Upper lobe of left lung (tissue), 4 donors: Measurements from ENCODE around the gene INAFM1.

Source experiments
- POLR2A ChIP-seq, 4 donors: fragments of 450-650 bp; IDR thresholded peaks; one replicate each; pipeline ENCODE4 v1.5.1; 2016 to 2017; ENCODE audit warnings: antibody characterized with exemption in 4 of 4, mild to moderate bottlenecking in 2 of 4
- POLR2AphosphoS5 ChIP-seq, 2 donors: sonication (generic); formaldehyde crosslinking; IDR thresholded peaks; one replicate each; pipeline ENCODE4 v1.5.1; 2017; ENCODE audit warnings: antibody characterized with exemption in 2 of 2
- TF ChIP-seq, protein P1 (sequence below), 6 experiments: fragments of 450-650 bp in 4 of 6; fragments of 200-600 bp in 2 of 6; sonication (generic) in 2 of 6; IDR thresholded peaks; one replicate each; pipeline ENCODE4 v1.5.1; 2016 to 2019; ENCODE audit warnings: antibody characterized with exemption in 6 of 6

DNA sequence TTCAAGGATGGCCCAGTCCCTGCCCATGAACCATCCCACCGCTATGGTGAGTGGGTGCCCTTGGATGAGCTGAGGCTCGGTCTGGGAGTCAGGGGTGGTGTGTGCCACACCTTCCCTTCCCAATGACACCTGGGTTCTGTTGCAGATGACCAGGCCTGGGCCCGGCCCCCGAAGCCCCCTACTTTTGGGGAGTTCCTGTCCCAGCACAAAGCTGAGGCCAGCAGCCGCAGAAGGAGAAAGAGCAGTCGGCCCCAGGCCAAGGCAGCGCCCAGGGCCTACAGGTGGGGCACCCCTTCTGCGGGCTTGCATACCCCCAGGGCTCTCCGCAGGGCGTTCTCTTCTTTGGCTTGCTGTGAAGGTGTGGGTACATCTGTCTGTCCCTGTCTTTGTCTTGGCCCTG, 4.3 kb upstream of the INAFM1 start:
- TF ChIP-seq, protein P1, sequence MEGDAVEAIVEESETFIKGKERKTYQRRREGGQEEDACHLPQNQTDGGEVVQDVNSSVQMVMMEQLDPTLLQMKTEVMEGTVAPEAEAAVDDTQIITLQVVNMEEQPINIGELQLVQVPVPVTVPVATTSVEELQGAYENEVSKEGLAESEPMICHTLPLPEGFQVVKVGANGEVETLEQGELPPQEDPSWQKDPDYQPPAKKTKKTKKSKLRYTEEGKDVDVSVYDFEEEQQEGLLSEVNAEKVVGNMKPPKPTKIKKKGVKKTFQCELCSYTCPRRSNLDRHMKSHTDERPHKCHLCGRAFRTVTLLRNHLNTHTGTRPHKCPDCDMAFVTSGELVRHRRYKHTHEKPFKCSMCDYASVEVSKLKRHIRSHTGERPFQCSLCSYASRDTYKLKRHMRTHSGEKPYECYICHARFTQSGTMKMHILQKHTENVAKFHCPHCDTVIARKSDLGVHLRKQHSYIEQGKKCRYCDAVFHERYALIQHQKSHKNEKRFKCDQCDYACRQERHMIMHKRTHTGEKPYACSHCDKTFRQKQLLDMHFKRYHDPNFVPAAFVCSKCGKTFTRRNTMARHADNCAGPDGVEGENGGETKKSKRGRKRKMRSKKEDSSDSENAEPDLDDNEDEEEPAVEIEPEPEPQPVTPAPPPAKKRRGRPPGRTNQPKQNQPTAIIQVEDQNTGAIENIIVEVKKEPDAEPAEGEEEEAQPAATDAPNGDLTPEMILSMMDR (IDR thresholded peaks at IDR 0.05) = no peak
- TF ChIP-seq POLR2AphosphoS5 (IDR thresholded peaks at IDR 0.05) (no peak), POLR2A (IDR thresholded peaks at IDR 0.05) (no peak)
